HG02759 (cell line): Measurements from ENCODE around the gene TMEM51.
A peak's percentile ranks its signal among the peaks of the same experiment; 100 is the strongest.

Experiments used
- ATAC-seq: cut with Tn5 transposase; IDR thresholded peaks from one replicate; pipeline ENCODE4 v1.9.1; 2021; ENCODE audit warnings: mild to moderate bottlenecking, moderate library complexity; ENCODE audit not compliant: unreplicated experiment

TMEM51 gene

DNA sequence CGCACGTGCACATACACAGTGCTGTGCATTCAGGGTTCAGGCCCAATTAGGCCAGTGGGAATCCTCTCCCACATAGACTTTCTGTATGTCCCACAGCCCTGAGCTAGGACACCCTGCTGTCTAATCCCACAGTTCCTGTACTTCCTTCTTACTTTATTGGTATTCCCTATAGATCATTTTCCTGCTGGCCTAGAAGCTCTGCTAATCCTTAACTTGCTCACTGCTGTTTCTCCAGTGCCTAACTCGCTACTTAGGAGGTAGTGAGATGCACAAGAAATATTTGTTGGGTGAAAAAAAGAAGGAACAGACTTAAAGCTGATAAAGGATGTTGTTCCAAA lies 59.4 kb downstream of the TMEM51 start:
- ATAC-seq: no peak

DNA sequence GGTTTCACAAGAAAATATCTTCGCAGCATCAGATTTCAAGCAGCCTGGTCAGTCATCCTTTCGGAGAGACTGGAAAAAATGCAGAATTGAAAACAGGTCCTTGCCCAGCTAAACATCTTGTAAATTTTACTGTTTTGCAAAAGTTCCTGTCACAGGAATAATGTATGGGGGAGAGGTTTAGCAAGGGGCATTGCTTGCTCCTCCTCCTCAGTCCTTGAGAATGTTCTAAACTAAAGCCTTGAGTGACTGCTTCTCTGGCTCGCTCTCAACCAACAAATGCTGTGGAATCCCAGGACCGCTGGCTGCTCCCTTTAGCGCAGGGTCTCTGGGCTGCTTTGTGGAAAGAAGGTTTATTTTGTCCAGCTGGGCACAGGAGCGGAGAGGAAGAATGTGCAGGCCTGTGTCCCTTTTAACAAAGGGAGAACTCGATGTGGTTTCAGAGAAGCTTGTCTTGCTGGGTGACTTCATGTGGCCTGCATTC lies 59.8 kb downstream of the TMEM51 start:
- ATAC-seq: no peak

DNA sequence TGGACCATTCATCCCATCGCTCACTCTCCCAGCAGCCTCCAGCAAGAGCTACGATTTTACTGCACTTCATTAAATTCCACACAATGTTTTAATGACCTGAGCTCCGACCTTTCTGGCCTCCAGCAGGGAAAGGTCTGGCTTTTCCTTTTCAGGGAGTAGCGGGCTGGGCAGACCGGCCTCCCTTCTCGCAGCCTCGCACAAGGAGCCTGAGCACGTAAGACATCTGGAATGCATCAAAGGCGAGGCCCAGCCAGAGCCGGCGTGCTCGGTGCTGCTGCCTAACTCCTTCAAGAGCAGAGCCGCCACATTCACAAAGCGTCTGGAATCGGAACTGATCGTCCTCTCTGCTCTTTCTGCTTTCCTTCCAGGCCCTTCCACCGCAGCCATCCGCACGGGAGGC lies 61.0 kb downstream of the TMEM51 start:
- no peak for ATAC-seq

DNA sequence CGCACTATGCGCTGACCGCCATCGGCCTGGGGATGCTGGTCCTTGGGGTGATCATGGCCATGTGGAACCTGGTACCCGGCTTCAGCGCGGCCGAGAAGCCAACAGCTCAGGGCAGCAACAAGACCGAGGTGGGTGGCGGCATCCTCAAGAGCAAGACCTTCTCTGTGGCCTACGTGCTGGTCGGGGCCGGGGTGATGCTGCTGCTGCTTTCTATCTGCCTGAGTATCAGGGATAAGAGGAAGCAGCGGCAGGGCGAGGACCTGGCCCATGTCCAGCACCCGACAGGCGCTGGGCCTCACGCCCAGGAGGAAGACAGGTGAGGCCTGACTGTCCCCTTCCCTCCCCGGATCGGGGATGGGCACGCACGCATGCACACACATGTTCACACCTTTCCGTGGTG lies 61.6 kb downstream of the TMEM51 start:
- ATAC-seq: no peak

DNA sequence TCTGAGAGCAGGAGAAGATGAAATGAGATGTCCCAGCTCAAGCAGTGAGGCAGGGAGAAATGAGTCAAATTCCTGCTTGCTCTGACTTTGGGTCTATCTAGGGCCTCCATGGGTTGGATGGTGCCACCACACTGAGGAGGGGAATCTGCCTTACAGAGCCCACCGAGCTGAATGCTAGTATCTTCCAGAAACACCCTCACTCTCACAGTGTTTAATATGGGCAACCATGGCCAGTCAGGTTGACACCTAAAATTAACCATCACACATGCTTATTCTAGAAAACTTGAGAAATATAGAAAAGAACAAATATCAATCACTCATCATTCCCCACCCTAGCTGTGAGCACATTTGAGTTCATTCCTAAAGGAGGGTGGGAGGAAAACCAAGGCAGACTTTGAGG lies 64.1 kb downstream of the TMEM51 start:
- no peak for ATAC-seq

DNA sequence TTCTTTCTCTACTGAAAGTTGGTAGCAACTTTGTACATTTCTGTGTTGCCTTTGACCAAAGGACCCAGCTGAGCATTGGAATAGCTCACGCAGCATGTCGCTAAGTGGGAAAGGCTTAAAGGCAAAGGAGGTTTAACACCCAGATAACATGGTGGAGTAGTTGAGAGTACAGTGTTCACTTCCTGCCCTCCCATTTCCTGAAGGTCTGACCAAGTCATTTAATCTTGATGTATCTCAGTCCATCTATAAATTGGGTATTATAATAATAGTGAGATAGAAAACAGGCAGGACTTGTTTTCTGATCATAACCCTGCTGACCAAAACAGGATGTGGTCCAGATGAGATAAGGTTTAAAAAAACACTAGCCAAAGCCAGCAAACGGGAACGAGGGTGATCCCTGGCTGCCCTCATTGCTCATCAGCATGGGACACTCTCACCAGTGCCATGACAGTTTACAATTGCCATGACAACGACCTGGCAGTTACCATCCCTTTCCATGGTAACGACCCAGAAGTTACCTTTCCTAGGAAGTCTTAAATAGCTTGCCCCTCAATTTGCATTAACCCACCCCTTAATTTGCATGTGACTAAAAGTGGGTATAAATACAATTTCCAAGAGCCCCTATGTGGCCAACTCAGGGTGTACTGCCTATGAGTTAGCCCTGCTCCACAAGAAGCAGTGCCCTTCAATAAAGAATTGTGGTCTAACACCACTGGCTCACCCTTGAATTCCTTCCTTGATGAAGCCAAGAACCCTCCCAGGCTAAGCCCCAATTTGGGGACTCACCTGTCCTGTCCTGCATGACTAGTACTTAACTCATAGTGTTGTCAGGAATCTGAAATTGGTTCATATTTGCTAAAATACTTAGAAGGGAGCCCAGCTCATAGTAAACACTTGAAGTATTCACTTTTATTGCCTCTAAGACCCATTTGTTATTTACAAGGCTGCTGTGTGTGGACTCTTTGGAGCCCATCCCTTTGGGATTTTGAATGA lies 65.0 kb downstream of the TMEM51 start:
- ATAC-seq: no peak

DNA sequence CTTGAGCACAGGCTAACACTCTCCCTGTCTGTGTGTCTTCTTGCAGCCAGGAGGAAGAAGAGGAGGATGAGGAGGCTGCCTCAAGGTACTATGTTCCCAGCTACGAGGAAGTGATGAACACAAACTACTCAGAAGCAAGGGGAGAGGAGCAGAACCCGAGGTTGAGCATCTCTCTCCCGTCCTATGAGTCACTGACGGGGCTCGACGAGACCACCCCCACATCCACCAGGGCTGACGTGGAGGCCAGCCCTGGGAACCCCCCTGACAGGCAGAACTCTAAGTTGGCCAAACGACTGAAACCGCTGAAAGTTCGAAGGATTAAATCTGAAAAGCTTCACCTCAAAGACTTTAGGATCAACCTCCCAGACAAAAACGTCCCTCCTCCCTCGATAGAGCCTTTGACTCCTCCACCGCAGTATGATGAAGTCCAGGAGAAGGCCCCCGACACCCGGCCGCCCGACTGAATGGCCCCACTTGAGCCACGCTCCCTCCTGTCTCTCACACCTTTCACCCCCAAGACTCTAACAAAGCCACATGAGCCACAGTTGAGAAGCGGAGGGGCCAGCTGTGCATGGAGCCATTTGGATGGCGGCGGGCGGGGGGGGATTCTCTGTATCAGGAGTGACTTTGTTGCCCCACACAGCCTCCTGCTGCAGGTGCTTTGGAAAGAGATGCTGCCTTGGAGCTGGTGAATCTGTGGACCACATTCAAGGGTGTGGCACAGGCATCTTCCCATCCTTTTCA lies 65.9 kb downstream of the TMEM51 start:
- ATAC-seq: no peak

DNA sequence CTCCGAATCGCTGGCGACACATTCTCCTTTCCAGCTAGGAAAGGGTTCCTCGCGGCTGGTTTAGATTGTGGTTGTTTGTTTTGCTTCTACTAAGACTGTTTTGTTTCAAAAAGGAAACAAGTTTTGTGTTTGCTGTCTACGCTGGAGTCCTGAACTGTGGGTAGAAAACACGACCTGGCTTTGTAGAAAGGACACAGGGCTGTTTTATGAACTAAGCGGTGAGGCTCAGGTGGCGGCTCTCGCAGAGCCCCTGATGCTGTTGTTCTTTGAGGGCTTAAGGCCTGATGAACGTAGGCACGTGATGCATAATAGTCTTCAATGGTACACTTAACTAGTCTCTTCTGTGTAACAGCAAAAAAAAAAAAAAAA lies 66.5 kb downstream of the TMEM51 start:
- no peak for ATAC-seq

DNA sequence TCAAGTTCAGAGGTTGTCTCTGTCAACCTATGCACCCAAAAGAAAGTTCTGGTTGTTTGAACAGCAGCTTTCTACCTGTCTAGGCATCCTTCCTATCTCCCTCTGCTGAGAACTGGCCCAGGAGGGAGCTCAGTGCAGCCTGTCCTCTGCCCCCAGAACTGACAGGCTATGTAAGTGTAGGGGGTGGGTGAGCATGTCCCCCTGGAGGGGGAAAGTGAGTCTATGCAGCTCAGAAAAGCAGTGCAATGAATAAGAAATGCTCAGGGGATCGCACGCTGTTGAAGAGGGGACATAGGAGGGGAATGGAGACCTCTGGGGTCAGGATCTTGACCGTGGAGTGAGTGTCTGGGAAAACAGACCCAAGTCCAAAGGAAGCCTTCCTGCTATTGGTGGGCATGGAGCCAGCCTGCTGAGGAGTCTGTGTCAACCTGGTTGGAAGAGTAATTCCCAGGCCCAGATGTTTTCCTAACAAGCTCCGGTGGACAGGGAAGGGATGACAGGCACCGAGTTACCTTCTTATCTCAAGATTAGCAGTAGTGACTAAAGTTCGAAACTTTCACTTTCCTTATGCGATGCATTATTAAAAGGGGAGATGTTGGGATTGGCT lies 67.4 kb downstream of the TMEM51 start:
- no peak for ATAC-seq

DNA sequence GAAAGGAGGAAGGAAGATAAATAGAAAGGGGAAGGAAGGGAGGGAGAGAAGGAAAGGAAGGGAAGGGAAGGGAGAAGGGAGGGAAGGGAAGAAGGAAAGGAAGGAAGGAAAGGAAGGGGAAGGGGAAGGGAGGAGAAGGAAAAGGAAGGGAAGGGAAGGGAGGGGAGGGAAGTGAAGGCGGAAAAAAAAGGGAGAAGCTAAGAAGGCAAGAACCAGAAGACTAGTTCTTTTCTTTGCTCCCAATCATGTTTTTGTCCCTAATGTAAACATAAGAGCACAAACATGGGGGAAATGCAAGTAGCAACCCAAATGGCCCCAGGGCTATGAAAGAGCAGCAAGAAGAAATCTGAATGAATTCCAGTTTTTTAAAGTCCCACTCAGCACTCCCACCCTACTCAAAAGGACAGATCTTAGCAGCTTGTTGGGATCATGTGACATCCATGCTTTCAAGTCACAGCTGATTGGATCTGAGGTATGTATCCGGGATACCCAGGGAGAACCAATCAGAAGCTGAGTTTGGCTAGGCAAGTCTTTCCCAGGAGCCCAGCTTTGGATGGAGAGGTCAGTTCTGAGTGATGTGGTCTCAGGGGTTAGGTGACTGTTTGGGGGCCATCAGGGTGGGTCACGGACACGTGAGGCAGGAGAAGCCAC lies 69.2 kb downstream of the TMEM51 start:
- ATAC-seq: no peak

DNA sequence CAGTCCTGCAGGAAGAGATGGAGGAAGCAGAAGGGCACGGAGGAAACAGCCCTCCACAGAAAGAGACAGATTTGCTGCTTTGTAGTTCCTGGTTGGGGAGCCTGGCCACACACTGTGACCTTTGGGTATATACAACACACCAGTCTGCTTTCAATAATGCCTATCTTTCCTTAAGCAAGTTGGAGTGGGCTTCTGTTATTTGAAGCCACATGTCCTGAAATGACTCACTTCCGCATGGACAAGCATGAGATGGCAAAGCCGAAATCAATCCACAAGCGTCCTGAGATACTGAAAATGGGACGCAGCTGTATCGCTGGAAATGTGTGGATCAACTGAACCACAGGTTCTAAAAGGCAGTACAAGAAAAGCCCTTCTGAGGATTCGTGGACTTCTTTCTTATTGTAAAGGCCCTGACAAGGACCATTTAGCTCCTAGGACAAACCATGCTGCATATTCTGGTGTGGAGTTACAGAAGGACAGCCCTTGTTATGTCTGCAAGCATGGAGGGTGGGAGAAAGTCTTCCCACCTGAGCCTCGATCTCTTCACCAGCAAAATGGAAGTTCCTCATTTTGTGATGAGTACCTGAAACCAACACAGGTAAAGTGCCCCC lies 70.8 kb downstream of the TMEM51 start:
- no peak for ATAC-seq

DNA sequence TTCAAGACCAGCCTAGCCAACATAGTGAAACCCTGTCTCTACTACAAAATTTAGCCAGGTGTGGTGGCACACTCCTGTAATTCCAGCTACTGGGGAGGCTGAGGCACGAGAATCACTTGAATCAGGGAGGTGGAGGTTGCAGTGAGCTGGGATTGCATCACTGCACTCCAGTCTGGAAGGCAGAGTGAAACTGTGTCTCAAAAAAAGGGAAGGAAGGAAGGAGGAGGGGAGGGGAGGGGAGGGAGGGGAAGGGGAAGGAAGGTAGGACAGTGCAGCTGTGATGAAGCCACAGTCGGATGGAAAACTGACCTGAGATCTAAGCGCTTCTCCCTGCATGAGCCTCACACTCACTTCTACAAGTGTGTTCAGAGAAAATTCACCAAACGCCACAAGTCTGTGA lies 71.4 kb downstream of the TMEM51 start:
- ATAC-seq: no peak

DNA sequence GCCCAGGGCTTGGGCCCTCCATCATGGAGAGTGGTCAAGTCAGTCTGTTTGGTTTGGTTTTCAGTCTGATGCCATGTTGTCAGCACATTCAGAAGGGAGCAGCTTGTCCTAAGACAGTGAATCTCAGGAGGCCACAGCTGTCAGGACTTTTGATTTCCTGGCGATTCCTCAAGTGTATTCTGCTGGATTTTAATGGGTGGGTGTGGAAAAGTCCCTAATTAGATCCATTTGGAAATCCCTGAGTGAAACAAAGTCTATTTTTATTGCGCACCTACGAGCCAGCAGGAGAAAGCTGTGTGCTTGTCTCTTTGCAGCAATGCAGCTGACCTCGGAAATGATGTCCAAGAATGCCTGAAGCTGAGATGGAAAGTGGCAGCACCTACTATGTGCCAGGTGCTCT lies 71.9 kb downstream of the TMEM51 start:
- no peak for ATAC-seq

DNA sequence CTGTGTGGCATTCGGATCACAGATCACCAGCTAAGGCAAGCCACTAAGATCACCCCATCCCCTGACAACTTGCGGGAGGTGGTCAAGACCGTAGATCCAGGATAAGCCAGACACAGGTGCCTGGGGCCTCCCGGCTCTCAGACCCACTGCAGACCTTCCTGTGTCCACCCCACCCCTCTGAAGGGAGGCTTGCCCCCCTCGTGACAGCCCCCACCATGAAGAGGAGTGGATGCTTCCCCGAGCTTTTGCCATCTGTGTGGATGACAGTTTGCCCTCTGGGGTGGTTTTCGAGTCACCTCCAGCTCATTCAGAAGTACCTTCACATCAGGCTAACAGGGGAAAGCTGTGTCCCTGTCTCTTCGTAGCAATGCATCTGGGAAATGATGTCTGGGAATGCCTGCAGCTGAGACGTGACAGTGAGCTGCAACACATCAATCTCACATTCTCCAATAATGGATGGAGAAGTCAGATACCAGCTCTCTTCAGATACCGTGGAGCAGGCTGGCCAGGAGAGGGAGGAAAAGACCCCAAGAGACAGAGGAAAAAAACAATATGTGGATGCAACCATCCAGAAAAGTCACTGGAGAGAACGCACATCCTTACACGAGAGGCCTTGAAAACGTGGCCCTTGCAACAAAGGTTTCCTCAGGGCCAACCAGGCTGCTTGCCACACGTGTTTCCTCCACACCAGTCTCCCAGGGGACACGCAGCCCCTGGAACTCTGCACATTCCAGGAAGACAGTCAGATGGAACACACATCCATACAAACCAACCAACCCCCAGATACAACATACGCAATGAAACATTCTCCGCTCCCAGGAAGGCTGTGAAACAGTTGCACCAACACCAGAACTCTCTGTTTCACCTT lies 73.1 kb downstream of the TMEM51 start:
- no peak for ATAC-seq

DNA sequence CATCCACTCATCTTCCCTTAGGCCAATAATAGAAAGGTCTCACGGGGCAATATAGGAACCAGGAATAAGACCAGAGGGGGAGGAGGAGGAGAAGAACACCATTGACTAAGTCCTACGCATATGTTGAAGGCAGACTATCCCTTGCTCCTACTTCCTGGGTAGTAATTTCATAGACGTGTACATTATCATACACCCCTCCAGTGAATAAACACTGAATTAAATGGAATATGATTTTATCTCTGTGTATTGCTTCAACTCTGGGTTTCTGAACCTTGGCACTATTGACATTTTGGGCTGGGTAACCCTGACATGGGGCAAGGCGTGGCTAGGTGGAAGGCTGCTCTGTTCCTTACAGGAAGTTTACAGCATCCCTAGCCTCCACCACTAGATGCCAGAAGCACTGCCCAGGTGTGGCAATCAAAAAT lies 76.2 kb downstream of the TMEM51 start:
- no peak for ATAC-seq

DNA sequence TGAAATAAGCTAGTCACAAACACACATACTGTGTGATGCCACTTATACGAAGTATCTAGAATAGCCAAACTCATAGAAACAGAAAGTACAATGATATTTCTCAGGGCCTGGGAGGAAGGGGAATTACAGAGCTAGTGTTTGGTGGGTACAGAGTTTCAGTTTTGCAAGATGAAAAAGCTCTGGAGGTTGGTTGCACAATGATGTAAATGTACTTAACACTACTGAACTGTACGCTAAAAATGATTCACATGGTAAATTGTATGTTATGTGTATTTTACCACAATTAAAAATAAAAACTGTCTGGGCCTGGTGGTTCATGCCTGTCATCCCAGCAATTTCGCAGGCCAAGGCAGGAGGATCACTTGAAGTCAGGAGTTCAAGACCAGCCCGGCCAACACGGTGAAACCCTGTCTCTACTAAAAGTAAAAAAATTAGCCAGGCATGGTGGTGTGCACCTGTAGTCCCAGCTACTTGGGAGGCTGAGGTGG lies 78.2 kb downstream of the TMEM51 start:
- peak; percentile 82 for ATAC-seq

DNA sequence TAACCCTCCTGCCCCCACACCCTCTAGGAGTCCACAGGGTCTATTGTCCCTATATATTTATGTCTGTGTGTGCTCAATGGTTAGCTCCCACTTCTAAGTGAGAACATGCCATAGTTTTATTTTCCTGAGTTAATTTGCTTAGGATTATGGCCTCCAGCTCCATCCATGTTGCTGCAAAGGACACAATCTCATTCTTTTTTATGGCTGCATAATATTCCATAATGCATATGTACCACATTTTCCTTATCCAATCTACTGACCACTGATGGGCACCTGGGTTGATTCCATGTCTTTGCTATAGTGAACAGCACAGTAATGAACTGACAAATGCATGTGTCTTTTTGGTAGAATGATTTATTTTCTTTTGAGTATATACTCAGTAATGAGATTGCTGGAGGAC lies 80.1 kb downstream of the TMEM51 start:
- no peak for ATAC-seq

DNA sequence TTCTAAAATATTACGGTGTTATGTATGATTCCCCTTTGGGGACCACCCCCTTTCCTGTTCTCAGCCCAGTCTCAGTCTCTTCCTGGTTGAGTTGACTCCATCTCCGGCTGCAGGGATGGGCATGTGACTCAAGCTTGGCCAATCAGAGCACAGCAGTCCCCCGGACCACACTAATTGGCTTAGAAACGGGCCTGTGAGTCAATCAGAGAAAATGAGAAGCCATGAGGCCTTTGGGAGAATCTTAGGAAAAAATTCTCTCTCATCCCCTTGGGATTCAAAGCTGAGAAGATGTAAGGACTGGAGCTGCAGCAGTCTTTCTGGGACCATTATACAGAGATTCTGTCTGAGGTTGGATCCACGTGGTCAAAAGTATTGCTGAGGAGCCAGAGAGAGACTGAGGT lies 82.8 kb downstream of the TMEM51 start:
- ATAC-seq: no peak

DNA sequence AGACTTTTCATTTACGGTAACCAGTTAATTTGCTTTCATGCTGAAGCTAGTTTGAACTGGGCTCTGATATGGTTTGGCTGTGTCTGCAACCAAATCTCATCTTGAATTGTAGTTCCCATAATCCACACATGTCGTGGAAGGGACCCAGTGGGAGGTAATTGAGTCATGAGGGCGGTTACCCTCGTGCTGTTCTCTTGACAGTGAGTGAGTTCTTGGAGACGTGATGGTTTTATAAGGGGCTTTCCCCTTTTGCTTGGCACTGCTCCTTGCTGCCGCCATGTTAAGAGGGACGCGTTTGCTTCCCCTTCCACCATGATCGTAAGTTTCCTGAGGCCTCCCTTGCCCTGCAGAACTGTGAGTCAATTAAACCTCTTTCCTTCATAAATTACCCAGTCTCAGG lies 83.2 kb downstream of the TMEM51 start:
- ATAC-seq: no peak

DNA sequence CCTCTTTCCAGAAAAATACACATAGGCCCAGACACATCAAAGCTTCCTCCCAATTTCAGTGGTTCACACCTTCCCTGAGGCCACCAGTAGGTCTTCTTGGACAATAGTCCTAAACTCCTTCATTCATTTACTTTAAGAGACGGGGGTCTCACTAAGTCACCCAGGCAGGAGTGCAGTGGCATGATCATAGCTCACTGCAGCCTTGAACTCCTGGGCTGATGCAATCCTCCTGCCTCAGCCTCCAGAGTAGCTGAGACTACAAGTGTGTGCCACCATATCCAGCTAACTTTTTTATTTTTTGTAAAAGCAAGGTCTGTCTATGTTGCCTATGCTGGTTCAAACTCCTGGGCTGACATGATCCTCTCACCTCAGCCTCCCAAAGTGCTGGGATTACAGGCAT lies 85.2 kb downstream of the TMEM51 start:
- ATAC-seq: no peak
